GM23338 (cell line): ENCODE measurements around the gene NEK8.

Experiments used
- ETS1 ChIP-seq: IDR thresholded peaks from 2 replicates; pipeline ENCODE4 v1.6.1; 2016; ENCODE audit warnings: antibody characterized with exemption
- EZH2 ChIP-seq: fragments of 200-600 bp; sonication (generic); IDR thresholded peaks from one replicate; pipeline ENCODE4 v1.8.0; 2017; ENCODE audit warnings: antibody characterized with exemption, mild to moderate bottlenecking, low read depth; ENCODE audit not compliant: unreplicated experiment
- EZH2phosphoT487 ChIP-seq: fragments of 200-600 bp; sonication (generic); IDR thresholded peaks from one replicate; pipeline ENCODE4 v1.8.1; 2018; ENCODE audit warnings: antibody characterized with exemption; ENCODE audit not compliant: unreplicated experiment
- JUNB ChIP-seq: IDR thresholded peaks from one replicate; pipeline ENCODE4 v1.6.1; 2016; ENCODE audit warnings: antibody characterized with exemption; ENCODE audit not compliant: unreplicated experiment
- NANOG ChIP-seq: IDR thresholded peaks from 2 replicates; pipeline ENCODE4 v1.6.1; 2016; ENCODE audit warnings: antibody characterized with exemption, borderline replicate concordance
- POLR2AphosphoS5 ChIP-seq: IDR thresholded peaks from 2 replicates; pipeline ENCODE4 v1.6.1; 2016; ENCODE audit warnings: antibody characterized with exemption, low read depth
- REST ChIP-seq: IDR thresholded peaks from one replicate; pipeline ENCODE4 v1.6.1; 2018; ENCODE audit warnings: antibody characterized with exemption; ENCODE audit not compliant: unreplicated experiment
- STAT1 ChIP-seq: IDR thresholded peaks from one replicate; pipeline ENCODE4 v1.6.1; 2016; ENCODE audit warnings: antibody characterized with exemption; ENCODE audit not compliant: unreplicated experiment
- ZNF462 ChIP-seq: fragments of 250-450 bp; sonication (Bioruptor Pico); IDR thresholded peaks from 2 replicates; pipeline ENCODE4 v1.5.0; 2020; ENCODE audit warnings: mild to moderate bottlenecking, moderate library complexity
- TF ChIP-seq, protein P1 (sequence below), 2 experiments: fragments of 200-600 bp in 1 of 2; sonication (generic) in 1 of 2; conservative IDR thresholded peaks; 2 replicates each; pipeline versions ENCODE4 v1.5.1 to v1.6.1; 2016 to 2017; ENCODE audit warnings: antibody characterized with exemption in 2 of 2, low read depth in 2 of 2, mild to moderate bottlenecking in 2 of 2, moderate library complexity in 1 of 2

DNA sequence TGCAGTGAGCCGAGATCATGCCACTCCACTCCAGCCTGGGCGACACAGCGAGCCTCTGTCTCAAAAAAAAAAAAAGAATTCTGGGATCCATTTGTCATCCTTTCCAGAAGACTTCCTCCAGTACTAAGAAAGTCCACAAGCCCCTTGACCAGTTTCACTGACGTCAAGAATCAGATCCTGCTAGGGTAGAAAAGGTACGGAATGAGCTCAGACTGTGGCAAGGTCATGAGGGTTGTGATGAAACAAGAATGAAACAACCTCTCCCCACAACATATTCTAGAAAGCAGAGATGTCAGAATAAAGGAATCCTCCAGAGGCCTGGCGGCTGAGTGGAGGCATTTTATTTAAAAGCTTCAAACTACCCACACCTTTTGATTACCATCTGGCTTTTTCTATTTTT lies 45.1 kb downstream of the NEK8 start:
- TF ChIP-seq, protein P1, sequence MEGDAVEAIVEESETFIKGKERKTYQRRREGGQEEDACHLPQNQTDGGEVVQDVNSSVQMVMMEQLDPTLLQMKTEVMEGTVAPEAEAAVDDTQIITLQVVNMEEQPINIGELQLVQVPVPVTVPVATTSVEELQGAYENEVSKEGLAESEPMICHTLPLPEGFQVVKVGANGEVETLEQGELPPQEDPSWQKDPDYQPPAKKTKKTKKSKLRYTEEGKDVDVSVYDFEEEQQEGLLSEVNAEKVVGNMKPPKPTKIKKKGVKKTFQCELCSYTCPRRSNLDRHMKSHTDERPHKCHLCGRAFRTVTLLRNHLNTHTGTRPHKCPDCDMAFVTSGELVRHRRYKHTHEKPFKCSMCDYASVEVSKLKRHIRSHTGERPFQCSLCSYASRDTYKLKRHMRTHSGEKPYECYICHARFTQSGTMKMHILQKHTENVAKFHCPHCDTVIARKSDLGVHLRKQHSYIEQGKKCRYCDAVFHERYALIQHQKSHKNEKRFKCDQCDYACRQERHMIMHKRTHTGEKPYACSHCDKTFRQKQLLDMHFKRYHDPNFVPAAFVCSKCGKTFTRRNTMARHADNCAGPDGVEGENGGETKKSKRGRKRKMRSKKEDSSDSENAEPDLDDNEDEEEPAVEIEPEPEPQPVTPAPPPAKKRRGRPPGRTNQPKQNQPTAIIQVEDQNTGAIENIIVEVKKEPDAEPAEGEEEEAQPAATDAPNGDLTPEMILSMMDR (conservative IDR thresholded peaks at IDR 0.05; ENCODE audit: low read depth in 2 of 2): no peak
- TF ChIP-seq EZH2phosphoT487 (no peak), EZH2 (no peak), POLR2AphosphoS5 (no peak), ETS1 (no peak), STAT1 (no peak), NANOG (no peak), ZNF462 (no peak), REST (no peak), JUNB (no peak)
